ENCODE measurements around the gene CAMK2G. TPM values are rescaled to one million over a fixed set of nuclear protein-coding genes. Genes with fewer than 3 reads are reported as not detected.

The CAMK2G gene
- polyA plus RNA-seq, 1 experiment = 43.8 TPM

DNA sequence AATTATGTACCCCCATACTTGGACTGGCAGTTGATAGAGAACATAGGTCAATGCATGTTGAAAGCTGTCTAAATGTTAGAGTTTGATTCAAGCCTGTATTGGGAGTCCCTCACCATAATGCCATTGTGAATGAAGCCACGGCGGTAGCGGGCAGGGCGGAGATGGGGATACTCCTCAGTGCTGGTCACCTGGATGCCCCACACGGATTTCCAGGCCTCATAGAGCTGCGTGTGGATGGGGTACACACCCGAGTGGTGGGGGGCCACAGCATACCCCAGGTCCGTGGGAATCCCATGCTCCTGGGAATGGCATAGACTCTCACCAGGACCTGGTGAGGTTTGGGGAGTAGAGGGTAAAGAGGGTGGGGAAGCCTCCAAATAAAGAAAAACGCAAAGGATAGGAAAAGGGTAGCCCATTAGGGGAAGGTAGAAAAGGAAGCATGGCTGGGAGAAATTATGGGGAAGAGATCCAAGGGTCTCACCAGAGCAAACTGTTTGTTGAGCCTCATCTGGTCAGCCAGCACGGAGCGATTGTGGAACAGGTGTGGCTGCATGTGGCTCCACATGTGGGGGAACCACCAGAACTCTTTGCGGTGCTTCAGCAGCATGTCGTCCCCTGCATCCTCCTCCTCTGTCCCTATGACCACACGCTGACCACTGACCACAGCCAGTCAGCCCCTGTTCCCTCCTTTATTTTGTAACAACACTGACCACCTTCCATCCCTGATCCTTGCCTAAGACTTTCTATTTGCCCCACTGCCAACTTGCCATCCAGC lies 68.0 kb downstream of the CAMK2G start:
- no peak overlapping the region for H3K4me3 ChIP-seq (ENCODE audit: low read depth, low read length)
- no peak for DNase-seq (ENCODE audit: low read depth)
- ChIA-PET CTCF (no interaction called here), POLR2A (no interaction called here)
- no peaks in the 10 kb centered on the region for H3K27me3 ChIP-seq (ENCODE audit: control insufficient read depth, insufficient read depth, low read length)
- TF ChIP-seq, protein P1, sequence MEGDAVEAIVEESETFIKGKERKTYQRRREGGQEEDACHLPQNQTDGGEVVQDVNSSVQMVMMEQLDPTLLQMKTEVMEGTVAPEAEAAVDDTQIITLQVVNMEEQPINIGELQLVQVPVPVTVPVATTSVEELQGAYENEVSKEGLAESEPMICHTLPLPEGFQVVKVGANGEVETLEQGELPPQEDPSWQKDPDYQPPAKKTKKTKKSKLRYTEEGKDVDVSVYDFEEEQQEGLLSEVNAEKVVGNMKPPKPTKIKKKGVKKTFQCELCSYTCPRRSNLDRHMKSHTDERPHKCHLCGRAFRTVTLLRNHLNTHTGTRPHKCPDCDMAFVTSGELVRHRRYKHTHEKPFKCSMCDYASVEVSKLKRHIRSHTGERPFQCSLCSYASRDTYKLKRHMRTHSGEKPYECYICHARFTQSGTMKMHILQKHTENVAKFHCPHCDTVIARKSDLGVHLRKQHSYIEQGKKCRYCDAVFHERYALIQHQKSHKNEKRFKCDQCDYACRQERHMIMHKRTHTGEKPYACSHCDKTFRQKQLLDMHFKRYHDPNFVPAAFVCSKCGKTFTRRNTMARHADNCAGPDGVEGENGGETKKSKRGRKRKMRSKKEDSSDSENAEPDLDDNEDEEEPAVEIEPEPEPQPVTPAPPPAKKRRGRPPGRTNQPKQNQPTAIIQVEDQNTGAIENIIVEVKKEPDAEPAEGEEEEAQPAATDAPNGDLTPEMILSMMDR (IDR thresholded peaks at IDR 0.05; ENCODE audit: insufficient read depth, low read depth, low read length) = no peak
- peaks cover 41% of the 10 kb centered on the region for H3K36me3 ChIP-seq (ENCODE audit: control insufficient read depth, insufficient read depth, low read length)

DNA sequence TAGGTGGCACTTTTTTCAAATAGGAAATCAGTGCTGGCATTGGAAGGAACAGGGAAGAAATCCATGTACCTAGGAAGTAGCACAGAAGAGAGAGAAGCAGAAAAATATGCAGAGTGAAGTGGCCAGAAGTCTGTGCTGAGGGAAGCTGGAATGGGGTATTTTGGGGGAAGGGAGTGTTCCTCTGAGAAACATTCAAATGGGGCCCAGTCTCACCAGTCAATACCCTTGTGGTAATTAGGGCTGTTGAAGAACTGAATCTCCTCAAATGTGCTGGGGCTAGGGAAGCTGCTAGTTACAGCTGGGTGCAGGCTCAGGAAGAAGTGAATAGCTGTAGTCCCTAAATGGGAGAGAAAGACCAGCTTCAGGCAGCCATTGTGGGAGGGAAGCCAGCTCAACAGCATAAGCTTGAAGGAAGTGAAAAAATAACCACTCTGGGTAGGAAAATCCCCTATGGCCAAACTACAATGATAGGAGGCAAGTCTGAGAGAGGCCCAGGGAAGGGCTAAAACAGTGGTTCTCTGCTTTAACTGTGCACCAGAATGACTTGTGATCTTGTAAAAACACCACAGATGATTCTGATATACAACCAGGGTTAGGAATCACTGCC lies 70.6 kb downstream of the CAMK2G start:
- CTCF ChIA-PET = interaction anchor here (0.6 kb wide), 2 partner anchors 11 to 18 kb away, joined by 3 read pairs; no protein-coding TSS in a partner anchor
- peaks cover 54% of the 10 kb centered on the region for H3K36me3 ChIP-seq (ENCODE audit: control insufficient read depth, insufficient read depth, low read length)
- no peaks in the 10 kb centered on the region for H3K27me3 ChIP-seq (ENCODE audit: control insufficient read depth, insufficient read depth, low read length)
- POLR2A ChIA-PET = interaction anchor here (0.6 kb wide), 1 partner anchor 12 kb away, joined by 5 read pairs; no protein-coding TSS in a partner anchor
- no peak for DNase-seq (ENCODE audit: low read depth)
- H3K4me3 ChIP-seq (ENCODE audit: low read depth, low read length) = no peak overlapping the region
- TF ChIP-seq, protein P1 (IDR thresholded peaks at IDR 0.05; ENCODE audit: insufficient read depth, low read depth, low read length) = no peak

DNA sequence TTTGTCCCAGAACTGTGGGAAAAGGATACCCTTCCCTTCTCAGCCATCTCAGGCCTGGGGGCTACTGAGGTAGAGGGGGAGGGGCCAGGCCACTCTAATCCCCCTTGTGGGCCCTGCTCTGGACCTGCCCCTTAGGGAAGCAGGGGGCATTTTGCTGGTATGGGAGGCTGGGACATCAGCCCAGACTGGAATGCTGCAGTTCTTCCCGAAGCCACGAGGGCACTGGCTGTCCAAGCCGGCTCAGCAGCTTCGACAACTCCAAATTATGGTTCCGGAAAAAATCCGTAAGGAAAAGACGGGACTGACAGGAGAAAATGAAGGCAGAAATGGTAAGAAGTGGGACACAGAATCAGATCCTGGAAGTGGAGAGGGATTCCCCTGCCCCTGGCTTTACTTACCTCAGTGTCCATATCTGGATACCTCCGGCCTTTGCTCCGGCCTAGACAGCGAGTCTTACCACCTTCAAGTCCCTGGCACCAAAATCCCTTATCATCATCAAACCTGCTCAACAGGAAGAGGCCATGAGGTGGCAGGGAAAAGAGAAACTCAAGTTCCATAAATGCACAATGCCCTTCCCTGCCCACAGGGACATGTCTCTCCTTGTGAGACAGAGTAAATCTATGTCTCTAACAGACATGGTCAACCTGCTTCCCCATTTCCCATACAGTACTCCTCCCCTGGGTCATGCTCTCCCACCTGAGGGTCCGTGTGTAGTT lies 71.9 kb downstream of the CAMK2G start:
- ChIA-PET POLR2A (no interaction called here), CTCF (no interaction called here)
- no peak overlapping the region for H3K4me3 ChIP-seq (ENCODE audit: low read depth, low read length)
- H3K27me3 ChIP-seq (ENCODE audit: control insufficient read depth, insufficient read depth, low read length) = no peaks in the 10 kb centered on the region
- TF ChIP-seq, protein P1 (IDR thresholded peaks at IDR 0.05; ENCODE audit: insufficient read depth, low read depth, low read length) = no peak
- H3K36me3 ChIP-seq (ENCODE audit: control insufficient read depth, insufficient read depth, low read length) = peaks cover 50% of the 10 kb centered on the region
- DNase-seq (ENCODE audit: low read depth) = no peak

DNA sequence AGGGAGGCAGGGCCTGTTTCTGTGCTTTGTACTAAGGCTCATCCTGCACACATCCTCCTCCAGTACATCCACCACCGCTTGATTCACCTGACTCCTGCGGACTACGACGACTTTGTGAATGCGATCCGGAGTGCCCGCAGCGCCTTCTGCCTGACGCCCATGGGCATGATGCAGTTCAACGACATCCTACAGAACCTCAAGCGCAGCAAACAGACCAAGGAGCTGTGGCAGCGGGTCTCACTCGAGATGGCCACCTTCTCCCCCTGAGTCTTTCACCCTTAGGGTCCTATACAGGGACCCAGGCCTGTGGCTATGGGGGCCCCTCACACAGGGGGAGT lies 73.1 kb downstream of the CAMK2G start:
- H3K4me3 ChIP-seq (ENCODE audit: low read depth, low read length) = no peak overlapping the region
- H3K27me3 ChIP-seq (ENCODE audit: control insufficient read depth, insufficient read depth, low read length) = no peaks in the 10 kb centered on the region
- peaks cover 55% of the 10 kb centered on the region for H3K36me3 ChIP-seq (ENCODE audit: control insufficient read depth, insufficient read depth, low read length)
- CTCF ChIA-PET = interaction anchor here (1.7 kb wide), 1 partner anchor 15 kb away, joined by 5 read pairs; the partner anchor contains the start of gene ZSWIM8
- no peak for DNase-seq (ENCODE audit: low read depth)
- TF ChIP-seq, protein P1 (IDR thresholded peaks at IDR 0.05; ENCODE audit: insufficient read depth, low read depth, low read length) = no peak
- POLR2A ChIA-PET = no interaction called here
